HL-60 (cell line): Measurements from ENCODE around the gene EMC8.

Experiments
- POLR2AphosphoS5 ChIP-seq: IDR thresholded peaks from 2 replicates; pipeline ENCODE4 v1.6.1; 2012; ENCODE audit warnings: low read depth
- TF ChIP-seq, protein P1 (sequence below): IDR thresholded peaks from one replicate; pipeline ENCODE4 v1.5.1; 2011; ENCODE audit warnings: low read length, control low read depth, inconsistent platforms; ENCODE audit not compliant: insufficient read depth
- TF ChIP-seq, protein P2 (sequence below): IDR thresholded peaks from 2 replicates; pipeline ENCODE4 v1.6.1; 2012; ENCODE audit warnings: low read depth; ENCODE audit not compliant: insufficient replicate concordance

DNA sequence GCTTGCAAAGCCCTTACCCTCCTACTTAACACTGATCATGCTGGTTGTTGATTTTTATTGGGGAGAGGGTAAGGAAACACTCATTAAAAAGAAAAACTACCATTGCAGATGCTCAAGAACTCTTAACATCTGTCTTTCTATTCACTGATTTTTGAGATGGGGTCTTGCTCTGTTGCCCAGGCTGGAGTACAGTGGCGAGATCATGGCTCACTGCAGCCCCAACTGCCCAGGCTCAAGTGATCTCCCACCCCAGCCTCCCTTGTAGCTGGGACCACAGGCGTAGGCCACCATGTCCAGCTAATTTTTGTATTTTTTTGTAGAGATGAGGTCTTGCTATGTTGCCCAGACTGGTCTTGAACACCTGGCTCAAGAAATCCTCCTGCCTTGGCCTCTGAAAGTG lies 14.5 kb downstream of the EMC8 start:
- TF ChIP-seq, protein P1, sequence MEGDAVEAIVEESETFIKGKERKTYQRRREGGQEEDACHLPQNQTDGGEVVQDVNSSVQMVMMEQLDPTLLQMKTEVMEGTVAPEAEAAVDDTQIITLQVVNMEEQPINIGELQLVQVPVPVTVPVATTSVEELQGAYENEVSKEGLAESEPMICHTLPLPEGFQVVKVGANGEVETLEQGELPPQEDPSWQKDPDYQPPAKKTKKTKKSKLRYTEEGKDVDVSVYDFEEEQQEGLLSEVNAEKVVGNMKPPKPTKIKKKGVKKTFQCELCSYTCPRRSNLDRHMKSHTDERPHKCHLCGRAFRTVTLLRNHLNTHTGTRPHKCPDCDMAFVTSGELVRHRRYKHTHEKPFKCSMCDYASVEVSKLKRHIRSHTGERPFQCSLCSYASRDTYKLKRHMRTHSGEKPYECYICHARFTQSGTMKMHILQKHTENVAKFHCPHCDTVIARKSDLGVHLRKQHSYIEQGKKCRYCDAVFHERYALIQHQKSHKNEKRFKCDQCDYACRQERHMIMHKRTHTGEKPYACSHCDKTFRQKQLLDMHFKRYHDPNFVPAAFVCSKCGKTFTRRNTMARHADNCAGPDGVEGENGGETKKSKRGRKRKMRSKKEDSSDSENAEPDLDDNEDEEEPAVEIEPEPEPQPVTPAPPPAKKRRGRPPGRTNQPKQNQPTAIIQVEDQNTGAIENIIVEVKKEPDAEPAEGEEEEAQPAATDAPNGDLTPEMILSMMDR, result no peak
- TF ChIP-seq, protein P2, sequence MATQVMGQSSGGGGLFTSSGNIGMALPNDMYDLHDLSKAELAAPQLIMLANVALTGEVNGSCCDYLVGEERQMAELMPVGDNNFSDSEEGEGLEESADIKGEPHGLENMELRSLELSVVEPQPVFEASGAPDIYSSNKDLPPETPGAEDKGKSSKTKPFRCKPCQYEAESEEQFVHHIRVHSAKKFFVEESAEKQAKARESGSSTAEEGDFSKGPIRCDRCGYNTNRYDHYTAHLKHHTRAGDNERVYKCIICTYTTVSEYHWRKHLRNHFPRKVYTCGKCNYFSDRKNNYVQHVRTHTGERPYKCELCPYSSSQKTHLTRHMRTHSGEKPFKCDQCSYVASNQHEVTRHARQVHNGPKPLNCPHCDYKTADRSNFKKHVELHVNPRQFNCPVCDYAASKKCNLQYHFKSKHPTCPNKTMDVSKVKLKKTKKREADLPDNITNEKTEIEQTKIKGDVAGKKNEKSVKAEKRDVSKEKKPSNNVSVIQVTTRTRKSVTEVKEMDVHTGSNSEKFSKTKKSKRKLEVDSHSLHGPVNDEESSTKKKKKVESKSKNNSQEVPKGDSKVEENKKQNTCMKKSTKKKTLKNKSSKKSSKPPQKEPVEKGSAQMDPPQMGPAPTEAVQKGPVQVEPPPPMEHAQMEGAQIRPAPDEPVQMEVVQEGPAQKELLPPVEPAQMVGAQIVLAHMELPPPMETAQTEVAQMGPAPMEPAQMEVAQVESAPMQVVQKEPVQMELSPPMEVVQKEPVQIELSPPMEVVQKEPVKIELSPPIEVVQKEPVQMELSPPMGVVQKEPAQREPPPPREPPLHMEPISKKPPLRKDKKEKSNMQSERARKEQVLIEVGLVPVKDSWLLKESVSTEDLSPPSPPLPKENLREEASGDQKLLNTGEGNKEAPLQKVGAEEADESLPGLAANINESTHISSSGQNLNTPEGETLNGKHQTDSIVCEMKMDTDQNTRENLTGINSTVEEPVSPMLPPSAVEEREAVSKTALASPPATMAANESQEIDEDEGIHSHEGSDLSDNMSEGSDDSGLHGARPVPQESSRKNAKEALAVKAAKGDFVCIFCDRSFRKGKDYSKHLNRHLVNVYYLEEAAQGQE, result no peak
- TF ChIP-seq POLR2AphosphoS5, result no peak
